Measurements from ENCODE around the gene TSKS. TPM values are rescaled to one million over a fixed set of nuclear protein-coding genes. Genes with fewer than 3 reads are reported as not detected.

TSKS gene
- total and polyA plus RNA-seq, 2 donors (not counting 1 experiment from before 2014, with no cell fraction given), result not detected

DNA sequence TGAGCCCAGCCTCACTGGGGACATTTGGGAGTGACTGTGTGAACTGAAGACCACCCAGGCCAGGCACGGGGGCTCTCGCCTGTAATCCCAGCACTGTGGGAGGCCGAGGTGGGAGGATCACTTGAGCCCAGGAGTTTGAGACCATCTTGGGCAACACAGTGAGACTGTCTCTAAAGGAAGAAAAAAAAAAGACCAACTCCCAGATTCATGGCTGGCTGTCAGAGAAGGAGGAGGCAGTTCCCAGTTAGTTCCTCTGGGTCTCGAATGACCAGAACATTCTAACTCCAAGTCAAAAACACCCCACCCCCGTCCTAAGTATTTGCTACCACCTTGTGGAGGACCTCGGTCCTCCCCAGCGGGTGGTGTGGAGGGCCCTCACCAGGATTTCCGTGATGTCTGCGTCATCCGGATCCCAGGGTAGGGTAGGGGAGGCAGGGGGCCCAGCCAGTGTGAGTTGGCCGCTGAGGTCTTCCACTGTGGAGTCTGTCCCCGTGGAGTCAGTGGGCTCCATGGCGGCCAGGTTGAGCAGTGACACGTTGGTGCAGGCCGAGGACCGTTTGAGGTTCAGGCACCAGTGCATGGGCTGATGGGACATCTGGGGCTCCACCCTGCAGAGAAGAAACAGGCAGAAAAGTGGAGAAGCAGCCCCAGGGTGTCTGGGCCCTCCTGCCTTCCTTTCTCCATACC, 1.3 kb downstream of the TSKS start:
- Histone ChIP-seq H2AFZ (ENCODE audit: low read length) (peak overlapping the region; percentile 33), H3K36me3 (ENCODE audit: control insufficient read depth, insufficient read depth, low read length) (no peaks in the 10 kb centered on the region), H3K9me3 (ENCODE audit: control insufficient read depth, insufficient read depth, low read depth, low read length) (no peaks in the 10 kb centered on the region), H3K4me1 (ENCODE audit: control insufficient read depth, extremely low read depth, insufficient read depth, low read length) (peaks cover 13% of the 10 kb centered on the region), H3K79me2 (ENCODE audit: control insufficient read depth, insufficient read depth, low read length) (no peaks in the 10 kb centered on the region), H3K4me2 (ENCODE audit: extremely low read depth, insufficient read depth, low read length) (no peak overlapping the region), H3K27ac (ENCODE audit: insufficient read depth, low read length) (no peak overlapping the region), H3K27me3 (ENCODE audit: control insufficient read depth, insufficient read depth, low read length) (no peaks in the 10 kb centered on the region), H4K20me1 (ENCODE audit: control insufficient read depth, extremely low read depth, insufficient read depth, low read length) (no peaks in the 10 kb centered on the region), H3K4me3 (replicated peaks in 1 of 4; ENCODE audit: control extremely low read depth in 1 of 4, insufficient read depth in 1 of 4, low read depth in 3 of 4, low read length in 4 of 4) (no peak overlapping the region), H3K9ac (ENCODE audit: insufficient read depth, low read length) (no peak overlapping the region)
- no peak for TF ChIP-seq EZH2 (IDR thresholded peaks at IDR 0.05; ENCODE audit: low read length, missing control alignments)
- TF ChIP-seq CTCF (conservative IDR thresholded peaks at IDR 0.05 in 1 of 2, IDR thresholded peaks at IDR 0.05 in 1 of 2; ENCODE audit: low read depth in 1 of 2, low read length in 2 of 2), result peak in 1 of 2 donors; percentile 35
- peak; percentile 20 to 65 for DNase-seq (ENCODE audit: low read depth in 2 of 2)

GRCh38 chr19:49761249-49761624, 1.9 kb downstream of the TSKS start:
- H3K9ac ChIP-seq (ENCODE audit: insufficient read depth, low read length), result no peak overlapping the region
- DNase-seq (ENCODE audit: low read depth in 2 of 2), result no peak
- H3K9me3 ChIP-seq (ENCODE audit: control insufficient read depth, insufficient read depth, low read depth, low read length), result no peaks in the 10 kb centered on the region
- no peak overlapping the region for H3K4me2 ChIP-seq (ENCODE audit: extremely low read depth, insufficient read depth, low read length)
- H2AFZ ChIP-seq (ENCODE audit: low read length), result peak overlapping the region; percentile 33
- no peaks in the 10 kb centered on the region for H3K36me3 ChIP-seq (ENCODE audit: control insufficient read depth, insufficient read depth, low read length)
- no peaks in the 10 kb centered on the region for H3K79me2 ChIP-seq (ENCODE audit: control insufficient read depth, insufficient read depth, low read length)
- H4K20me1 ChIP-seq (ENCODE audit: control insufficient read depth, extremely low read depth, insufficient read depth, low read length), result no peaks in the 10 kb centered on the region
- H3K4me1 ChIP-seq (ENCODE audit: control insufficient read depth, extremely low read depth, insufficient read depth, low read length), result peaks cover 13% of the 10 kb centered on the region
- H3K27me3 ChIP-seq (ENCODE audit: control insufficient read depth, insufficient read depth, low read length), result no peaks in the 10 kb centered on the region
- H3K27ac ChIP-seq (ENCODE audit: insufficient read depth, low read length), result no peak overlapping the region
- H3K4me3 ChIP-seq (replicated peaks in 1 of 4; ENCODE audit: control extremely low read depth in 1 of 4, insufficient read depth in 1 of 4, low read depth in 3 of 4, low read length in 4 of 4), result no peak overlapping the region
- TF ChIP-seq CTCF (conservative IDR thresholded peaks at IDR 0.05 in 1 of 2, IDR thresholded peaks at IDR 0.05 in 1 of 2; ENCODE audit: low read depth in 1 of 2, low read length in 2 of 2) (no peak), EZH2 (IDR thresholded peaks at IDR 0.05; ENCODE audit: low read length, missing control alignments) (no peak)

DNA sequence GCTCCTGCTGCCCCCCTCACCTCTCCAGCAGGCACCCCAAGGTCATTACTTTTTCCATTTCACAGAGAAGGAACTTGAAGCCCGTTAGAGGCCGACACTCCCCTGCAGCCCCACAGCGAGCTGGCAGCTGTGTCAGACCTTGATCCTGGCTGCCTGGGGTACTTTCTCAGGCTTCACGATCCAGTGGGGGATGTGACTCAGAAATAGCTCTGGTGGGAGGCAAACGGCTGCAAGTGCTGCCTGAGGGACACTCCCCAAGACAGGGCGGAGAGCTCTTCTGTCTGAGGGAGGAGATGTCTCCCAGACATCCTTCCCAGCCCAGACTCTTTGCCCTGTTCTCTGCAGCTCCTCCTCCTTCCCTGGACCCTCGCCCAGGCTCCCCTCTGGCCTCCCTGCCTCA, 4.8 kb downstream of the TSKS start:
- Histone ChIP-seq H3K27me3 (ENCODE audit: control insufficient read depth, insufficient read depth, low read length) (no peaks in the 10 kb centered on the region), H3K4me2 (ENCODE audit: extremely low read depth, insufficient read depth, low read length) (no peak overlapping the region), H3K9ac (ENCODE audit: insufficient read depth, low read length) (no peak overlapping the region), H3K4me1 (ENCODE audit: control insufficient read depth, extremely low read depth, insufficient read depth, low read length) (peaks cover 8% of the 10 kb centered on the region), H2AFZ (ENCODE audit: low read length) (peak overlapping the region; percentile 17), H3K79me2 (ENCODE audit: control insufficient read depth, insufficient read depth, low read length) (no peaks in the 10 kb centered on the region), H3K36me3 (ENCODE audit: control insufficient read depth, insufficient read depth, low read length) (no peaks in the 10 kb centered on the region), H4K20me1 (ENCODE audit: control insufficient read depth, extremely low read depth, insufficient read depth, low read length) (no peaks in the 10 kb centered on the region), H3K27ac (ENCODE audit: insufficient read depth, low read length) (no peak overlapping the region), H3K9me3 (ENCODE audit: control insufficient read depth, insufficient read depth, low read depth, low read length) (no peaks in the 10 kb centered on the region), H3K4me3 (replicated peaks in 1 of 4; ENCODE audit: control extremely low read depth in 1 of 4, insufficient read depth in 1 of 4, low read depth in 3 of 4, low read length in 4 of 4) (no peak overlapping the region)
- peak; percentile 36 to 79 for DNase-seq (ENCODE audit: low read depth in 2 of 2)
- TF ChIP-seq CTCF (conservative IDR thresholded peaks at IDR 0.05 in 1 of 2, IDR thresholded peaks at IDR 0.05 in 1 of 2; ENCODE audit: low read depth in 1 of 2, low read length in 2 of 2) (no peak), EZH2 (IDR thresholded peaks at IDR 0.05; ENCODE audit: low read length, missing control alignments) (no peak)

Measured in fibroblast of lung (primary cell).